ENCODE results near the gene PTH2R. TPM values are rescaled to one million over a fixed set of nuclear protein-coding genes. Genes with fewer than 3 reads are reported as not detected.
"Not testable (repeated sequence)": the region's sequence is repeated elsewhere in the genome, so short reads cannot be mapped to it uniquely, and the experiment has no call there.

PTH2R gene
- polyA plus RNA-seq, 3 donors from 2014 or later, result 0.07 TPM; not detected in 2

GRCh38 chr2:208511016-208511415 is 104.4 kb downstream of the PTH2R start:
- Mint-ChIP-seq H3K36me3 (no peaks in the 10 kb centered on the region), H3K27ac (no peak overlapping the region), H3K27me3 (ENCODE audit: low read depth in 3 of 3) (peaks cover 0 to 4% (median 0%) of the 10 kb centered on the region in 3 donors), H3K4me3 (no peak overlapping the region), H3K9me3 (peaks cover 2 to 24% (median 11%) of the 10 kb centered on the region in 6 donors), H3K4me1 (no peaks in the 10 kb centered on the region)
- no peak for DNase-seq

GRCh38 chr2:208511573-208511972 is 105.0 kb downstream of the PTH2R start:
- H3K9me3 Mint-ChIP-seq, result peaks cover 2 to 20% (median 9%) of the 10 kb centered on the region in 6 donors
- no peaks in the 10 kb centered on the region for H3K36me3 Mint-ChIP-seq
- no peak overlapping the region for H3K4me3 Mint-ChIP-seq
- H3K27me3 Mint-ChIP-seq (ENCODE audit: low read depth in 3 of 3), result peaks cover 0 to 1% (median 0%) of the 10 kb centered on the region in 3 donors
- DNase-seq, result no peak
- H3K27ac Mint-ChIP-seq, result no peak overlapping the region
- H3K4me1 Mint-ChIP-seq, result no peaks in the 10 kb centered on the region

DNA sequence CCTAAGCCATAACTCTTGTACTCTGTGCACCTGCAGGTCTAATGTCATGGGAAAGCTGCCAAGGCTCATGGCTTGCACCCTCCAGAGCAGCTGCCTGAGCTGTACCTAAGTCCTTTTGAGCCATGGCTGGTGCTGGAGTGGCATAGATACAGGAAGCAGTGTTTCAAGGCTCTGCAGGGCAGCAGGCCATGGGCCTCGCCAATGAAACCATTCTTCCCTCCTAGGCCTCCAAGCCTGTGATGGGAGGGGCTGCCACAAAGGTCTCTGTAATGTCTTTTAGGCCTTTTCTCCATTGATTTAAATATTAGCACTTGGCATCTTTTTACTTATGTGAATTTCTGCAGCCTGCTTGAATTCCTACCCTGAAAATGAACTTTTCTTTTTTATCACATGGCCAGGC is 108.5 kb downstream of the PTH2R start:
- Mint-ChIP-seq H3K36me3 (no peaks in the 10 kb centered on the region), H3K4me1 (no peaks in the 10 kb centered on the region), H3K27me3 (ENCODE audit: low read depth in 3 of 3) (peaks cover 0 to 3% (median 0%) of the 10 kb centered on the region in 3 donors), H3K9me3 (peaks cover 2 to 9% (median 4%) of the 10 kb centered on the region in 6 donors), H3K4me3 (no peak overlapping the region), H3K27ac (no peak overlapping the region)
- no peak for DNase-seq

GRCh38 chr2:208523069-208523468 is 116.5 kb downstream of the PTH2R start:
- H3K27ac Mint-ChIP-seq; H3K4me3 Mint-ChIP-seq; H3K4me1 Mint-ChIP-seq; H3K36me3 Mint-ChIP-seq; H3K27me3 Mint-ChIP-seq (ENCODE audit: low read depth in 3 of 3); DNase-seq: not testable (repeated sequence)
- H3K9me3 Mint-ChIP-seq, result peaks cover 5 to 32% (median 17%) of the 10 kb centered on the region in 6 donors

DNA sequence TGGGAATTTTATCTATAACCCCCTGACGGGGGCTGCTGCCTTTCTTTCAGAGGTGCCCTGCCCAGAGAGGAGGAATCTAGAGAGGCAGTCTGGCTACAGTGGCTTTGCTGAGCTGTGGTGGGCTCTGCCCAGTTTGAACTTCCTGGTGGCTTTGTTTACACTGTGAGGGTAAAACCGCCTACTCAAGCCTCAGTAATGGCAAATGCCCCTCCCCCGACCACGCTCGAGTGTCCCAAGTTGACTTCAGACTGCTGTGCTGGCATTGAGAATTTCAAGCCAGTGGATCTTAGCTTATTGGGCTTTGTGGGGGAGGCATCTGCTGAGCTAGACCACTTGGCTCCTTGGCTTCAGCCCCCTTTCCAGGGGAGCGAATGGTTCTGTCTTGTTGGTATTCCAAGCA is 118.6 kb downstream of the PTH2R start:
- H3K27me3 Mint-ChIP-seq (ENCODE audit: low read depth in 3 of 3); DNase-seq: not testable (repeated sequence)

DNA sequence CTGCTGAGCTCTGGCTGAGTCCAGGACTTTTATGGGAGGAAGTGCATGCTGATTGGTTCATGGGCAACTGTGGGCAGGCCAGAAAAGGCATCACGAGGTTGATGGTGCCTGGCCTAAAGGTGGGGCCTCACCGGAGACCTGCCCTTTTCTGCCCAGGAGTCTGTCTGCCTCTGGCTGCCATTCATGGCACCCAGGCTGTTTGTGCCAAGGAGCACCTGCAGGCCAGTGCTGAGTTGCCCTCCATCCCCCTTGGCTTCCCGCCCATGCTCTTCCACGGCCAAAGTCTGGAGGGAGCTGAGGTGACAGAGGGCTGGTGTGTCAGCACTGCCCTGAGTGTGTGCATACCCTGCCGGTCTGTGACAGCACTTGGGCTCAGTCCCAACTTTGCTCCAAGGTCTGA is 123.2 kb downstream of the PTH2R start:
- H3K4me1 Mint-ChIP-seq, result no peaks in the 10 kb centered on the region
- no peak for DNase-seq
- peaks cover 0 to 4% (median 0%) of the 10 kb centered on the region in 3 donors for H3K36me3 Mint-ChIP-seq
- peaks cover 0 to 1% (median 0%) of the 10 kb centered on the region in 3 donors for H3K27me3 Mint-ChIP-seq (ENCODE audit: low read depth in 3 of 3)
- H3K4me3 Mint-ChIP-seq, result no peak overlapping the region
- H3K9me3 Mint-ChIP-seq, result peaks cover 0 to 10% (median 0%) of the 10 kb centered on the region in 6 donors
- no peak overlapping the region for H3K27ac Mint-ChIP-seq

More for the DNA sequence above, 118.6 kb downstream of the PTH2R start:
- H3K9me3 Mint-ChIP-seq, result peaks cover 7 to 27% (median 14%) of the 10 kb centered on the region in 6 donors
- H3K27ac Mint-ChIP-seq, H3K4me1 Mint-ChIP-seq, H3K36me3 Mint-ChIP-seq, H3K4me3 Mint-ChIP-seq: not testable (repeated sequence)

DNA sequence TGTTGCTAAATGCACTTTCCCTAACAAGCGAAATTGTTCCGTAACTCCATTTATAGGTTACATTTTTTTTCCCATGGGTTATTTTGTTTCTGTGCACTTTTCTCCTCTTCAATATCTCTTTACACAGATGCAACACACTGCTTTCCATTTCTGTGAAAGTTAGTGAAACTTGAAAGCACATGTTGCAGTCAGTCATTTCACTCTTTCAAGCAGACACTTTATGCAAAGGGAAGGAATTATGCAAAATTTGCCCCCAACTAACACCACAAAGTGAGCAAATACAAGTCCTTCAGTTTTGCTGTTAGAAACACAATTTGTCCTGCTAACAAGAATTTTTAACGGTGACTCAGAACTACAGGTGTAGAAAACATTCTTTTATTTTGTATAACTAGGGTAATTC is 124.8 kb downstream of the PTH2R start:
- Mint-ChIP-seq H3K36me3 (peaks cover 0 to 4% (median 0%) of the 10 kb centered on the region in 3 donors), H3K27ac (no peak overlapping the region), H3K27me3 (ENCODE audit: low read depth in 3 of 3) (no peaks in the 10 kb centered on the region), H3K4me3 (no peak overlapping the region), H3K4me1 (no peaks in the 10 kb centered on the region), H3K9me3 (peaks cover 0 to 10% (median 0%) of the 10 kb centered on the region in 6 donors)
- no peak for DNase-seq

DNA sequence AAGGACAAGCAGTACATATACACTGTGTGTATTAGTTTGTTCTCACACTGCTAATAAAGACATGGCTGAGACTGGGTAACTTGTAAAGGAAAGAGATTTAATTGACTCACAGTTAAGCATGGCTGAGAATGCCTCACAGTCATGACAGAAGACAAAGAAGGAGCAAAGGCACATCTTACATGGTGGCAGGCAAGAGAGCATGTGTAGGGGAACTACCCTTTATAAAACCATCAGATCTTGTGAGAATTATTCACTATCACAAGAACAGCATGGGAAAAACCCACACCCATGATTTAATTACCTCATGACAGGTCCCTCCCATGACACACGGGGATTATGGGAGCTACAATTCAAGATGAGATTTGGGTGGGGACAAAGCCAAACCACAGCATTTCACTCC is 129.0 kb downstream of the PTH2R start:
- not testable (repeated sequence) for H3K4me3 Mint-ChIP-seq, H3K4me1 Mint-ChIP-seq, H3K27ac Mint-ChIP-seq

GRCh38 chr2:208541461-208541988 is 134.9 kb downstream of the PTH2R start:
- no peak overlapping the region for H3K4me3 Mint-ChIP-seq
- H3K36me3 Mint-ChIP-seq, result no peaks in the 10 kb centered on the region
- no peak overlapping the region for H3K27ac Mint-ChIP-seq
- no peaks in the 10 kb centered on the region for H3K27me3 Mint-ChIP-seq (ENCODE audit: low read depth in 3 of 3)
- no peak for DNase-seq
- H3K9me3 Mint-ChIP-seq, result peaks cover 0 to 14% (median 6%) of the 10 kb centered on the region in 6 donors
- no peaks in the 10 kb centered on the region for H3K4me1 Mint-ChIP-seq

More for the DNA sequence above, 129.0 kb downstream of the PTH2R start:
- H3K9me3 Mint-ChIP-seq, result peaks cover 0 to 14% (median 5%) of the 10 kb centered on the region in 6 donors
- H3K36me3 Mint-ChIP-seq; DNase-seq; H3K27me3 Mint-ChIP-seq (ENCODE audit: low read depth in 3 of 3): not testable (repeated sequence)

- H3K27me3 Mint-ChIP-seq (ENCODE audit: low read depth in 3 of 3), result no peaks in the 10 kb centered on the region
- no peaks in the 10 kb centered on the region for H3K36me3 Mint-ChIP-seq
- H3K4me1 Mint-ChIP-seq, result no peaks in the 10 kb centered on the region
- H3K9me3 Mint-ChIP-seq, result peaks cover 0 to 13% (median 6%) of the 10 kb centered on the region in 6 donors
- no peak overlapping the region for H3K27ac Mint-ChIP-seq
- no peak overlapping the region for H3K4me3 Mint-ChIP-seq
- DNase-seq, result no peak
Measured at GRCh38 chr2:208541989-208542464, 135.4 kb downstream of the PTH2R start.

DNA sequence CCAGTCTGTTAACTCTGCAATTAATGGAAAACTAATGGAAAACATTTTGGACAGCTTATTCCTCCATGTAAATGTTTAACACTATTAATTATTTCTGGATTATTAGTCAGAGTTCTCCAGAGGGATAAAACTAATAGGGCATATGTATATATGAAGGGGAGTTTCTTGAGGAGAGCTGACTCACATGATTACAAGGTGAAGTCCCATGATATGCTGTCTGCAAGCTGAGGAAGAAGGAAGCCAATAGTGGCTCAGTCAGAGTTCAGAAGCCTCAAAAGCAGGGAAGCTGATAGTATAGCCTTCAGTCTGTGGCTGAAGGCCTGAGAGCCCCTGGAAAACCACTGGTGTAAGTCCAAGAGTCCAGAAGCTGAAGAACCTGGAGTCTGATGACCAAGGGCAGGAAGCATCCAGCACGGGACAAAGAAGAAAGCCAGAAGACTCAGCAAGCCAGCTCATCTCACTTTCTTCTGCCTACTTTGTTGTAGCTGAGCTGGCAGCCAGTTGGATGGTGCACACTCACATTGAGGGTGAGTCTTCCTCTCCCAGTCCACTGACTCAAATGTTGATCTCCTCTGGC is 136.0 kb downstream of the PTH2R start:
- Mint-ChIP-seq H3K9me3 (peaks cover 0 to 8% (median 3%) of the 10 kb centered on the region in 6 donors), H3K36me3 (no peaks in the 10 kb centered on the region), H3K27ac (no peak overlapping the region), H3K27me3 (ENCODE audit: low read depth in 3 of 3) (no peaks in the 10 kb centered on the region), H3K4me3 (no peak overlapping the region), H3K4me1 (no peaks in the 10 kb centered on the region)
- DNase-seq, result no peak

Other genes with a start within 250 kb of the PTH2R start
- not detected for gene CRYGA, start 243.2 kb upstream of the PTH2R start, polyA plus RNA-seq
- not detected for gene C2orf80, start 216.8 kb upstream of the PTH2R start, polyA plus RNA-seq
- gene IDH1, start 151.7 kb upstream of the PTH2R start, polyA plus RNA-seq, result 10 to 100 TPM in 2 of 3 donors, 1 to 10 TPM in 1; 5.2 to 10.7 (median 10.6) TPM
- gene PIKFYVE, start 140.5 kb upstream of the PTH2R start, polyA plus RNA-seq, result 10 to 100 TPM in 2 of 3 donors, 1 to 10 TPM in 1; 5.5 to 14.5 (median 10.5) TPM

Data from immature natural killer cell (primary cell).